ENCODE data around the gene LHX5.

GRCh38 chr12:113500782-113501311 lies 29.2 kb upstream of the LHX5 start:
- TF ChIP-seq CTCF (IDR thresholded peaks at IDR 0.05) (no peak), ZFX (IDR thresholded peaks at IDR 0.05; ENCODE audit: borderline replicate concordance) (no peak)
